NCI-H2081 (cell line): ENCODE results near the gene GJD2.

Experiments used
- DNase-seq, 2 experiments: peaks; one replicate each; lab custom pipeline; 2025; lab: John Stamatoyannopoulos, UW

Gene GJD2

DNA sequence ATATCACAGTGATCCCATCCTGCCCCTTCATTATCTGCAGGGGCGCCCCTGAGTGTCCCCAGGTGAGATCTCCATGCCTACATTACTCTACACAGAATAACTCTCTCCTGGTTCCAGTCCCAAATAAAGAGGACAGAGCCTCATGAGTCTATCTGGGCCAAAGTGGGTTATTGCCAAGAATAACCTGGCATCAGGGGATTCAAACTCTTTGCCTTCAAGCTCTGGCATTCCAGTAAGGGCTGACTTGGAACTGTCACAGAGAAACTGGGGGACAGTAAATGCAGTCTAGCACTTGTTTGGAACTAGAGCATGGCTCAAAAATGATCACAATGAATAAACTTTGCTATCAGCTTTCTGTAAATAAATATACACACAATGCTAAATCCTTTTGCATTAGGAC is 30.3 kb downstream of the GJD2 start:
- DNase-seq = no peak

- DNase-seq = no peak
Observed at GRCh38 chr15:34722439-34722836, 32.4 kb downstream of the GJD2 start.

GRCh38 chr15:34721802-34722438 is 32.9 kb downstream of the GJD2 start:
- DNase-seq = no peak

- DNase-seq = no peak
Observed at GRCh38 chr15:34721157-34721801, 33.5 kb downstream of the GJD2 start.

GRCh38 chr15:34719695-34720094 is 35.1 kb downstream of the GJD2 start:
- no peak for DNase-seq

DNA sequence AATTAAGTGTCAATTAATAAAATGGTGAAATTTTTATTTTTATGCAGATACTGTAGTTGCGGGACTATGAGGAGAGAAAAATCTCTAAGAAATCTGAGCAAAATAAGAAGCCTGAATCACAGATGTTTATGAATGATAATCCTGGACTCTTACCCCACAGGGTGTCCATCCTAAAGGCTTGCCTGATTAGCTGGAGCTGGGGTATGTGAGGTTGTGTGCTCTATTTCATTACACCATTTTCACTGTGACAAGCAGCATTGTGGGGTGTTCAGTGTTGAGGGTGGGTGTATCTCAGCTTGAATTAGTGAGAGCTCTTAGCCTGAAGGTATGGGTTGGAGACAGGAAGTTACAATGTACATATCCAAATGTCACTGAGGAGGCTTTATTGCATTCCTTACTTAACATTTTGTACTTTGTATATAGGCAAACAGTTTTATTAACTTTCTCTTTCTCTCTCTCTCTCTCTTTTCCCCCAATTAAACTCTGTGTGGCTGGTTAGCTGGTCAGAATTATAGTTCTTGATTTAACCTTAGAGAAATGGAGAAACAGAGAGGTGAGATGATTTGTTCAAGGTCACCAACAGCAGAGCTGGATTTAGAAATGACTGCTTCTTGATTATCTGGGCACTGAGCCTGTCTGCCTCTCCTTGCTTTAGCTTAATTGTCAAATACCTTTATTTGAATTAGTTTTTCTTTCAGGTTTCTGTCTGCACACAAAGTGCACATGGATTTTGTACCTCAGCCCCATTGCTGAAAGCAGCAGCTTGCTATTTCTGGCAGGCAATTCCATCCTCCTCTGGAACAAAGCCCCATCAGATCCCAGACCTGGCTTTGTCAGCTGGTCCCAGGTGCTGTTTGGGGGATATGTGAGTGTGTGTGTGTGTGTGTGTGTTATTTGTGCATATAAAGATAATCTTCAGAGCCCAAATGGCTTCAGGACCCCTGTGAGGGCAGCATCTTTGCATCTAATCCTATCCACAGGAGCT is 35.8 kb downstream of the GJD2 start:
- DNase-seq = no peak

- no peak for DNase-seq
Observed at GRCh38 chr15:34717729-34718128, 37.1 kb downstream of the GJD2 start.

- DNase-seq = no peak
Observed at GRCh38 chr15:34716111-34716510, 38.7 kb downstream of the GJD2 start.

DNA sequence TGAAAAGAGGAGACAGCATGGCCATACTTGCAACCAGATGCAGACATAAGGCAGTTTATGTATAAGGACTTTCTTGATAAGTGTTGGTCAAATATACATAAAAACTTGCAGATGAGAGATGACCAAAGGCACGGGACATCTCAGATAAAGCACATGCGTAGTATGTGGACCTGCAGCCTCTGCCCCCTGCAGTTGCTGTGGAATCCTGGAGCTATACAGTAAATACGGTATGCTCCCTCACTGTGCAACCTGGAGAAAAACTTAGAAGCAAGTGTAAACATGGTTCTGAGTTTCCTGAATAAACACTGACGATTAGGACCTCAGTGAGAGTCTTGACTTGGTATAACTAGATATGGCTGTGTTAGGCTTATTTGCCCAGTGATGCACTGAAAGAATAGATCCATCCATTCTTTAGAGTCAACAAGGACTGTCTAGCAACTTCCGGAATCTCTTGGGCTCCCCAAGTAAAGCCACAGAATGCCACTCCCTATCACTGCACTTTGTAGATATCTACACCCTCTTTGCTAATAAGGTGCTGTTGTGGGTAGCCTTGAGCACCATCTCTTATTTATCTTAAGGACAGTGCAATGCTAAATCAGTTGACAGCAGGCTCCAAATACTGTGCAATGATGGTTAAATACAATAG is 40.2 kb downstream of the GJD2 start:
- no peak for DNase-seq

GRCh38 chr15:34713635-34714034 is 41.2 kb downstream of the GJD2 start:
- DNase-seq = no peak

GRCh38 chr15:34709866-34710265 is 44.9 kb downstream of the GJD2 start:
- no peak for DNase-seq

DNA sequence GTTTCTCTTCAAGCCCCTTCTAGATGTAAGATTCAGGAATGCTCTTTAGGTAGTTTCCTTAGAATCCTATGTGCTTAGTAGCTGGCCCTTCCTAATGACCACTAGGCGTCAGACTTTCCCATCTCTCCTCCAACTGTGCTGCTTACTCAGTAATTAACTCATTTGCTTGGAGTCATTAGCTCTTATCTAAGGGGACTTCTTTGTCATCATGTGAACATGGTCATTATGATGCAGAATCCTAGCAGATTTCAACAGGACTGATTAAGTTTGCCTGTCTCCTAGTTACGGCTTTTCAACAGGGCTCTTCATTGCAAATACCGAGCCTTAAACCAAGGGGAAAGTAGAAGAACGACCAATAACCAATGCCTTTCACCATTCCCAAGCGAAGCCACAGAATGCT is 46.4 kb downstream of the GJD2 start:
- peak in 1 of 2 experiments; percentile 51 for DNase-seq

GRCh38 chr15:34701536-34701935 is 53.3 kb downstream of the GJD2 start:
- DNase-seq = no peak
